DND-41 (cell line): ENCODE data around the gene COPZ1.

ENCODE experiments used
- CTCF ChIP-seq: IDR thresholded peaks from 2 replicates; pipeline ENCODE4 v1.5.1; 2012; ENCODE audit warnings: borderline replicate concordance, low read length, moderate library complexity, mild to moderate bottlenecking; ENCODE audit not compliant: poor library complexity, severe bottlenecking; ENCODE audit errors: extremely low read depth
- EZH2 ChIP-seq: IDR thresholded peaks from 3 replicates; pipeline ENCODE4 v1.6.1; 2012; ENCODE audit warnings: borderline replicate concordance, low read depth, mild to moderate bottlenecking, moderate library complexity, low read length, inconsistent platforms; ENCODE audit not compliant: severe bottlenecking

GRCh38 chr12:54394986-54395385, 70.1 kb downstream of the COPZ1 start:
- TF ChIP-seq CTCF (no peak), EZH2 (no peak)
